Mesodermal cell (in vitro differentiated cells): ENCODE measurements around the gene ARHGAP10.

Source experiments
- H3K27ac ChIP-seq: 2 replicates; pipeline ENCODE4 v1.7.0; 2013; ENCODE audit warnings: mild to moderate bottlenecking, low read depth, low read length, moderate library complexity; ENCODE audit not compliant: severe bottlenecking
- H3K36me3 ChIP-seq: 2 replicates; pipeline ENCODE4 v1.7.1; 2013; ENCODE audit warnings: mild to moderate bottlenecking, low read length, moderate library complexity; ENCODE audit not compliant: control insufficient read depth, insufficient read depth
- H3K4me1 ChIP-seq: one replicate; pipeline ENCODE4 v1.7.1; 2013; ENCODE audit warnings: mild to moderate bottlenecking, low read length; ENCODE audit not compliant: insufficient read depth, control insufficient read depth, poor library complexity, severe bottlenecking
- H3K4me3 ChIP-seq: 2 replicates; pipeline ENCODE4 v1.7.0; 2013; ENCODE audit warnings: low read length, control low read depth, mild to moderate bottlenecking; ENCODE audit not compliant: insufficient read depth, poor library complexity, severe bottlenecking; ENCODE audit errors: extremely low read depth
- H3K9me3 ChIP-seq: 2 replicates; pipeline ENCODE4 v1.7.1; 2013; ENCODE audit warnings: mild to moderate bottlenecking, low read length, moderate library complexity; ENCODE audit not compliant: control insufficient read depth
- WGBS, 2 experiments: methylation state at CpG; one replicate each; pipeline ENCODE4 v1.1.5; 2013; ENCODE audit warnings: missing lambda C conversion rate in 2 of 2; ENCODE audit not compliant: insufficient coverage in 2 of 2; 5-methylcytosine and 5-hydroxymethylcytosine counted together

The ARHGAP10 gene

GRCh38 chr4:147954850-147955249 lies 223.0 kb downstream of the ARHGAP10 start:
- Histone ChIP-seq H3K9me3 (no peaks in the 10 kb centered on the region), H3K36me3 (peaks cover 12% of the 10 kb centered on the region), H3K4me3 (no peak overlapping the region), H3K27ac (no peak overlapping the region), H3K4me1 (peaks cover 3% of the 10 kb centered on the region)
- no CpG with 5 or more reads among the region's 2 CpGs for WGBS, 2 experiments

GRCh38 chr4:147955827-147956558 lies 224.1 kb downstream of the ARHGAP10 start:
- 33 to 42% methylated on average over 2 to 3 of the region's 4 CpGs for WGBS, 2 experiments
- H3K4me3 ChIP-seq = no peak overlapping the region
- H3K36me3 ChIP-seq = peaks cover 5% of the 10 kb centered on the region
- no peaks in the 10 kb centered on the region for H3K9me3 ChIP-seq
- no peak overlapping the region for H3K27ac ChIP-seq
- peaks cover 3% of the 10 kb centered on the region for H3K4me1 ChIP-seq

DNA sequence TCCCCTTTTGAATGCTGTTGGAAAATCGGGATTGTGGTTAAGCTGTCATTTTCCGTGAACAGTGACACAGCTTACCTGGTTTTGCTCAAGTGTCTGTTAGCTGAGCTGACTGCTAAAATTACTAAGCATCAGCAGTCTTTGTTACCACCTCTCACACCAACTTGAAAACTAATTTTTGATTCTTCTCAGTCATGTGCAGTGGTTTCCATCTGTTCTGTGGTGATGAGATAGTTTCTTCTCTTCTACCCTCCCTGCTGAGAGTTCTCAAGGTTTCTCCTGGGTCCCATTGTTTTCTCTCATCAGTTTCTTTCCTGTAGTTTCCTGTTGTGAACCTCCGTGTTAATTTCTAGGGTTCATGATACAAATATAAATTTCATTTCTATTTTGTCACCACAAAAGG lies 225.6 kb downstream of the ARHGAP10 start:
- no peaks in the 10 kb centered on the region for H3K36me3 ChIP-seq
- 90 to 94% methylated on average over 2 of the region's 3 CpGs for WGBS, 2 experiments
- H3K4me3 ChIP-seq = no peak overlapping the region
- no peak overlapping the region for H3K27ac ChIP-seq
- peaks cover 3% of the 10 kb centered on the region for H3K4me1 ChIP-seq
- H3K9me3 ChIP-seq = no peaks in the 10 kb centered on the region

DNA sequence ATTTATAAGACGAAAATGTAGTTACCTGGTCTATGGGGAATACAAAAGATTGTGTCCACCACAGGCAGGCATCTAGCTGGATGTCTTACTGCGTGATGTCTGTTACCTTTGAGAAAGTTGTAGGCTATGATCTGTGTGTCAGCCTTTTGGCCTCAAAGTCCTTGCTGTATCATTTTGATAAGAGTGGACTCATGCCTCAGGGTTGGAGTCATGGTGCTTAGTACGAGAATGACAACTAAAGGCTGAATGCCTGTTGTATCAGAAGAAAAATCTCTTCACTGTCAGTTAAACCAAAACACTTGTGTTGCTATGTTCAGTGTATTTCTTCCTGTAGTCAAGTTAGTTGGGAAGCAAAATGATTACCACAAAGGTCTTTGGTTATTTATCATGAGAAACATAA lies 226.2 kb downstream of the ARHGAP10 start:
- 80 to 92% methylated on average over 1 to 2 of the region's 3 CpGs for WGBS, 2 experiments
- H3K9me3 ChIP-seq = no peaks in the 10 kb centered on the region

GRCh38 chr4:147958489-147959065 lies 226.7 kb downstream of the ARHGAP10 start:
- H3K27ac ChIP-seq = peak overlapping the region; percentile 11
- no peaks in the 10 kb centered on the region for H3K9me3 ChIP-seq
- no peak overlapping the region for H3K4me3 ChIP-seq
- 80 to 100% methylated on average over 1 of the region's 4 CpGs for WGBS, 2 experiments
- H3K36me3 ChIP-seq = no peaks in the 10 kb centered on the region
- H3K4me1 ChIP-seq = peaks cover 3% of the 10 kb centered on the region

More for the DNA sequence above, 226.2 kb downstream of the ARHGAP10 start:
- Histone ChIP-seq H3K36me3 (no peaks in the 10 kb centered on the region), H3K4me3 (no peak overlapping the region), H3K4me1 (peaks cover 3% of the 10 kb centered on the region), H3K27ac (peak overlapping the region; percentile 11)

GRCh38 chr4:147960971-147961370 lies 229.1 kb downstream of the ARHGAP10 start:
- Histone ChIP-seq H3K4me1 (peaks cover 3% of the 10 kb centered on the region), H3K36me3 (peaks cover 4% of the 10 kb centered on the region), H3K9me3 (no peaks in the 10 kb centered on the region), H3K4me3 (no peak overlapping the region), H3K27ac (no peak overlapping the region)
- 93 to 94% methylated on average over 4 to 5 of the region's 5 CpGs for WGBS, 2 experiments

GRCh38 chr4:147963839-147964238 lies 232.0 kb downstream of the ARHGAP10 start:
- Histone ChIP-seq H3K36me3 (peaks cover 12% of the 10 kb centered on the region), H3K9me3 (no peaks in the 10 kb centered on the region), H3K4me1 (no peaks in the 10 kb centered on the region), H3K4me3 (no peak overlapping the region), H3K27ac (no peak overlapping the region)
- WGBS, 2 experiments = 90 to 98% methylated on average over 8 to 10 of the region's 10 CpGs

DNA sequence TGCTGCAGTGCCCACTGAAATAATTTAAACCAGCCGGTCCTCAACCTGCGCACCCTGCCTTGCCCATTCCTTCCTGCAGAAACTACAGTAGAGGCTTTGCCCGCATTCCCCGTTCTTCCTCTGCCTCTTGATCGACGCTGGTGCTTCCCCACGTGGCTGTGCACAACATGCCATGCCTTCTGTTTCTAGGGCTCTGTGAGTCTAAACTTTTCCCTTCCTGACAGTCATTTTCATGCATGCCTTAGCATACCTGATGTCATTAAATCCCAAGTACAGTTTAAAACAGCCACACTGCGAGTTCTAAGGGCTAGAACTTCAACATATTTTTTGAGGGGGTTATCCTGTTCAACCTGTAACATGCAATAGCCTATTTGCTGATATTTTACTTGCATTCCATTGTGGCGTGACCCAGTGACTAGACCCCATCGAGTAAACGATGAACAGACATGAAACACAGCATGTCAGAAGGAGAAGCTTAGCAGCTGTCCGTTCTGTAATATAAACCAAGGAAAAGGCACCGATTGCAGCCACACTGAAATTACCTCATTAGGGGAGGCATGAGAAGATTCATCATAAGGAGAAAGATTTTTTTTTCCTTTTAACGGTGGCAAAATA lies 232.5 kb downstream of the ARHGAP10 start:
- H3K4me1 ChIP-seq = peaks cover 1% of the 10 kb centered on the region
- 92 to 95% methylated on average over 12 to 14 of the region's 14 CpGs for WGBS, 2 experiments
- H3K27ac ChIP-seq = peak overlapping the region; percentile 37
- no peaks in the 10 kb centered on the region for H3K9me3 ChIP-seq
- H3K36me3 ChIP-seq = peaks cover 12% of the 10 kb centered on the region
- H3K4me3 ChIP-seq = no peak overlapping the region

DNA sequence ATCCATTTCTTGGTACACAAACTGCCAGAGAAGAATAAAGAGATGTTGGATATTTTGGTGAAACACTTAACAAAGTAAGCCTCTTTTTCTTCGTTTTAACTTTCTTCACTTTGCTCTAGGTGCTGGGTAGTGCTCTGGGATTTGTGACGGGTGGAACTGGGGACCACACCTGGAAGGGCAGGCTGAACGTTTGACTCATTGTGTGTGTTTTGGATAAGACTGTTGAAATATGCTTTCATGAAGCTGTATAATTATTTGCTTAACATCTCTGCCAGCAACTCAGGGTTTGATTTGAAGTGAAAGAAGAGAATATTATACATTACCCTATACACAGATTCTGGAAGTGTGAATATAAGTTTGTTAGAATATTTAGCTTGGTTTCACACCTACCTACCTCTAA lies 233.2 kb downstream of the ARHGAP10 start:
- no peak overlapping the region for H3K4me3 ChIP-seq
- H3K9me3 ChIP-seq = no peaks in the 10 kb centered on the region
- peaks cover 12% of the 10 kb centered on the region for H3K36me3 ChIP-seq
- no peak overlapping the region for H3K27ac ChIP-seq
- H3K4me1 ChIP-seq = peaks cover 8% of the 10 kb centered on the region
- 75% methylated on average over 2 of the region's 3 CpGs; no CpG with 5 or more reads in 1 of the 2 experiments for WGBS, 2 experiments

DNA sequence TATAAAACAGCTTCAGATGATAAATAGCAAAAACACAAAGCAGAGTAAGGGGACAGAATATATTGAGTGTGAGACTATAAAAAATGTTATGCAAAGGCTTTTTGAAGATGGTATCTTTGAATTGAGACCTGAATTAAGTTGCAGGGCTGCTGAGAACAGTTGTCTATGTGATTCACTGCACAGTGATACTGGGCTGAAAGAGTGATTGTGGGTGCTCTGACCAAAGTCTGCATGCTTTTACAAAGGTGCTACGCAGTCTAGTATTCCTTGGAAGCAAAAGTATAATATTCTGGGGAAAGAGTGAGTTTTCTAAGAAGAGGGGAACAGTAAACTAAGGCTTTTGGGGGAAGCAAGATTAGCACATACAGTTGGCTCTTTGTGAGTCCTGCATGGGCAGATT lies 234.0 kb downstream of the ARHGAP10 start:
- 89 to 90% methylated on average over 1 of the region's 1 CpG for WGBS, 2 experiments
- H3K27ac ChIP-seq = no peak overlapping the region
- no peaks in the 10 kb centered on the region for H3K9me3 ChIP-seq

DNA sequence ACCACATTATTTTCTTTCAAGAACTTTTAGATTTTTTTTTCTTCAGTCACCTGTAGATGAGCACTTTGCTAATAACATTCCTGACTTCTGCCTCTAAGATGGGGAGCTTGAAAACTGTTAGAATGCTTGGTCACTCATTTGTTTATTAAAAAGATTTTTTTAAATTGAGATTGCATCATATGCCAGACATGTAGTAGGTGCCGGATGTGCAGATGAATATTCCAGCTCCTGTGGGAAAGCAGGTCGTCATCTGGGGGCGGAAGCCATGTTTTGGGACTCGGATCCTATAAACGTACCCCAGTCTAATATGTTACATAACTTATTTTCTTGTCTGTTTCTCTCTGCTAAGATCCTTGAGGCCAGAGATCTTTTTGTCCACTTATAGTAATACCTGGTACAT lies 236.8 kb downstream of the ARHGAP10 start:
- WGBS, 2 experiments = 94 to 97% methylated on average over 3 of the region's 5 CpGs

More for the DNA sequence above, 234.0 kb downstream of the ARHGAP10 start:
- Histone ChIP-seq H3K4me3 (no peak overlapping the region), H3K36me3 (peaks cover 12% of the 10 kb centered on the region), H3K4me1 (peaks cover 9% of the 10 kb centered on the region)

More for the DNA sequence above, 236.8 kb downstream of the ARHGAP10 start:
- Histone ChIP-seq H3K27ac (no peak overlapping the region), H3K4me3 (no peak overlapping the region), H3K36me3 (peaks cover 15% of the 10 kb centered on the region), H3K9me3 (no peaks in the 10 kb centered on the region), H3K4me1 (peaks cover 9% of the 10 kb centered on the region)
